Fibroblast of skin of left quadriceps (primary cell): ENCODE results near the gene SF3A2.
"Not testable (repeated sequence)": the region's sequence is repeated elsewhere in the genome, so short reads cannot be mapped to it uniquely, and the experiment has no call there.

Experiments
- DNase-seq, 2 experiments: peaks; one replicate each; pipeline ENCODE4 v3.0.0-alpha.2; 2013; ENCODE audit warnings: low read depth in 2 of 2

The SF3A2 gene

DNA sequence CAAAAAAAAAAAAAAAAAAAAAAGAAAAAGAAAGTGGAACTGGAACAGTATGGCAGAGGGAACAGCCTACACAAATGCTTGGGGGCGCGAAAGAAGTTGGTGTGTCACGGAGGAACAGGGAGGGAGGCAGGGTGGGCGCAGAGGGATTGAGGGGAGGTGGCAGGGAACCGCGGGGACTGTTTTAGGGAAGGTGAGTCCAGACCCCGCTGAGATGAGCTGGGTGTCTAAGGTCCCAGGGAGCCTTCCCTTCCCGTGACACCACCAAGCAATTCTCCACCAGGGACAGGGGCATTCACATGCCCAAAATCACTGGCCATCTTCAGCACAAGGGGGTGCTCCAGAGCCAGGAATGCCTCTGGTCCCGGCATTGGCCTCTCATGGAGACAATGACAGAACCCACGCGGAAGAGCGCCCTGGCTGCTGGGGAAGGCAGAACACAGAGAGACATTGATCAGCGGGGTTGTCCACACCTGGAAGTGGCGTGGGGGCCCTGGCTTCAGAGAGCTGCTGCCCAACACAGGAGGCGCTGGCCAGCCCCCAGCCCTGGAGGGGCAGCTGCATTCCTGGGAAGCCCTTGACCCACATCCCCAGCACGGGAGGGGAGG is 38.4 kb downstream of the SF3A2 start:
- DNase-seq, result peak; percentile 36 to 42

DNA sequence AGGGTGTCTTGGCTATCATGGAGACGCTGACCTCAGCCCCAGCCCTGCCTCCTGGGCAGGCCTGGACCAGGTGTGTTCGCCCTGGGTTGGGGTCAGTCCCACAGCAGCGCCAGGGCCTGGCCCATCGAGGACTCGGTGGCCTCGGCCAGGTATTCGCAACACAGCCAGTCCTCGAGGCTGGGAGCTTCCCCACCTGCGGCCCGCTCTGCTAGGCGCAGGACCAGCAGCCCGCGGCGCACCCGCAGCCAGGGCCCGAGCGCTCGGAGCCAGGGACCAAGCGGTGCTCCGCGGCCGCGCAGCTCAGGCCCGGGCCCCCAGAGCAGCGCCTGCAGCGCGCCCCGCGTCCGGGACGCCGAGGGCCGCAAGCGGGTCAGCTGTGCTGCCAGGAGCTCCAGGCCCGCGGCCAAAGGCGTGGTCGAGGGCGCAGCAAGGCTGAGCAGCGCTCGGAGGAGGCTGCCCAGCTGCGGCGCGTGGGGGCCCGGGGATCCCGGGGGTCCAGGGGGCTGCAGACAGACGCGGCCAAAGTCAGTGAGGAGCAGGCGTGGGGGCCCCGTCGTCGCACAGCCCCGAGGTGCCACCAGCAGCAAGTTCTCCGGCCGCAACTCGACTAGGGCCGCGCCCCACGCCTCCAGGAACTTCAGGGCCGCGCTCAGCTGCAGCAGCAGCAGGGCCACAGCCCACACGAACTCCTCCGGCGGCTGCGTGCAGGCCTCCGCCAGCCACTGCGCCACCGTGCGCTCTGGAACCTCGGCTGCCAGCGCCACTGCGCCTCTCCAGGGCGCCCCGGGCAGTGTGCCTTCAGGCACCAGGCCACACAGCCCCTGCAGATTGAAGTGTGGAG is 39.2 kb downstream of the SF3A2 start:
- DNase-seq, result no peak

- DNase-seq, result no peak
Observed at GRCh38 chr19:2276429-2276986, 39.9 kb downstream of the SF3A2 start.

GRCh38 chr19:2277138-2277537 is 40.5 kb downstream of the SF3A2 start:
- no peak for DNase-seq

DNA sequence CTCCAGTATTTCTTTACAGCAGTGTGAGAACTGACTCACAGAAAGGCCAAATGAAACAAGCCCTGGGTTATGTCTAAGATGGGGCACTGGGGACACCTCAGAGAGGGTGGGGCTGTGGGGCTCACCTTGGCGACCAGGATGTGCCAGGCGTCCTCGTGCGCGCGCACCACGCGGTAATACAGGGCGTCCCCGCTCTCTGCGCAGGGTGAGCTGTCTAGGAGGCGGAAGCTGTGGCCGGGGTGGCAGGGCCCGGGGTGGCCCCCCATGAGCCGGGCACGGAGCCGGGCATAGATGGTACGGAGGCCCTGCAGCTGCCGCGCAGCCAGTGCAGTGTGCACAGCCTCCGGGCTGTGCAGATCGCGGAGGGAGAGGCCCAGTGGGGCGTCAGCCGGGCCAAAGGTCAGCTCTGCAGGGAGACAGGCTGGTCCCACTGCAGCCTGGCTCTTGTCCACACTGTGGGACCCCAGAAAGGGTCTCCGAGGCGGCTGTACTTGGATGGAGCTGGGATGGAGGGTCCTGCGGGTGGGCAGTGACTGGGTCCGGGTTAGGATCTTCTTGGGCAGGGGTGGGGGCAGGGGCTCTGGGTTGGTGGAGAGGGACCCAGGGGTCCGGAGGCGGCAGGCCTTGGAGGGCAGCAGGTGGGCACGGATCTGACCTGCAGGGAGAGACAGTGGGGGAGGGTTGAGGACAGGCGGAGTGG is 42.0 kb downstream of the SF3A2 start:
- no peak for DNase-seq

DNA sequence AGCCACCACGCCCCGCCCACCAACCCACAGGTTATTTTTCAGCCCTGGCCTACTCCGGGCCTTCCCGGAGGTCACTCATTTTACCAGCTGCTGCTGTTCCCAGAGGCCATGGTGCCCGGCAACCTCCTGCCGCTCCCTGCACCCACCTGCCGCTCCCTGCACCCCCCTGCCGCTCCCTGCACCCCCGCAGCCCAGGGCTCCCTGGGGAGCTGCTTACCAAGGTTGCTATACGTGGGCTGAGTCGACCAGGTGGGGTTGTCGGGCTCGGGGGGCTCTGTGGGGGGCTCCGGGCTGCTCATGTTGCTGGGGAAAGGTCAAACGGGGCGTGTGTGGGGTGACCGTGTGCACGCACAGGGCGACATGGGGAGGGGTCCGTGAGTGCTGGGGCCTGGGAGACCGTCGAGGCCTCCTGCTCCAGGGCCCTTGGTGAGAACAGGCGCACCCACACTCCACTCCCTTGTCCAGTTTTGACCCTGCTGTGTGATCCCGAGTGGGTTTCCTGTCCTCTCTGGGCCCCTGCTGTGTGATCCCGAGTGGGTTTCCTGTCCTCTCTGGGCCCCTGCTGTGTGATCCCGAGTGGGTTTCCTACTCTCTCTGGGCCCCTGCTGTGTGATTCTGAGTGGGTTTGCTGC is 44.1 kb downstream of the SF3A2 start:
- DNase-seq, result no peak

DNA sequence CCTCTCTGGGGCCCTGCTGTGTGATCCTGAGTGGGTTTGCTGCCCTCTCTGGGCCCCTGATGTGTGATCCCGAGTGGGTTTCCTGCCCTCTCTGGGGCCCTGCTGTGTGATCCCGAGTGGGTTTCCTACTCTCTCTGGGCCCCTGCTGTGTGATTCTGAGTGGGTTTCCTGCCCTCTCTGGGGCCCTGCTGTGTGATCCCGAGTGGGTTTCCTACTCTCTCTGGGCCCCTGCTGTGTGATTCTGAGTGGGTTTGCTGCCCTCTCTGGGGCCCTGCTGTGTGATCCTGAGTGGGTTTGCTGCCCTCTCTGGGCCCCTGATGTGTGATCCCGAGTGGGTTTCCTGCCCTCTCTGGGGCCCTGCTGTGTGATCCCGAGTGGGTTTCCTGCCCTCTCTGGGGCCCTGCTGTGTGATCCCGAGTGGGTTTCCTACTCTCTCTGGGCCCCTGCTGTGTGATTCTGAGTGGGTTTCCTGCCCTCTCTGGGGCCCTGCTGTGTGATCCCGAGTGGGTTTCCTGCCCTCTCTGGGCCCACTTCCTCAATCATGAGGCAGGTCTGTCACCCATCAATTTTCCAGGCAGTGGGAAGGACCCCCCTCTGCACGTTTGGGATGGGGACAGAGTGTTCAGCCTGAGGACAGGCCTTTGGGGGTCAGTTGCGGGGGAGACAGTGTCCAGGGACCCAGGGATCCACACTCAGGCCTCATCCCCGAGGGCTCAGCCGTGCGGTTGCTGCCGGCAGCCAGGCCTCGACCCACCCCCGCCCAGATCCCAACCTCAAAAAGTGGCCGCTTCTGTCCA is 44.8 kb downstream of the SF3A2 start:
- DNase-seq, result not testable (repeated sequence)

DNA sequence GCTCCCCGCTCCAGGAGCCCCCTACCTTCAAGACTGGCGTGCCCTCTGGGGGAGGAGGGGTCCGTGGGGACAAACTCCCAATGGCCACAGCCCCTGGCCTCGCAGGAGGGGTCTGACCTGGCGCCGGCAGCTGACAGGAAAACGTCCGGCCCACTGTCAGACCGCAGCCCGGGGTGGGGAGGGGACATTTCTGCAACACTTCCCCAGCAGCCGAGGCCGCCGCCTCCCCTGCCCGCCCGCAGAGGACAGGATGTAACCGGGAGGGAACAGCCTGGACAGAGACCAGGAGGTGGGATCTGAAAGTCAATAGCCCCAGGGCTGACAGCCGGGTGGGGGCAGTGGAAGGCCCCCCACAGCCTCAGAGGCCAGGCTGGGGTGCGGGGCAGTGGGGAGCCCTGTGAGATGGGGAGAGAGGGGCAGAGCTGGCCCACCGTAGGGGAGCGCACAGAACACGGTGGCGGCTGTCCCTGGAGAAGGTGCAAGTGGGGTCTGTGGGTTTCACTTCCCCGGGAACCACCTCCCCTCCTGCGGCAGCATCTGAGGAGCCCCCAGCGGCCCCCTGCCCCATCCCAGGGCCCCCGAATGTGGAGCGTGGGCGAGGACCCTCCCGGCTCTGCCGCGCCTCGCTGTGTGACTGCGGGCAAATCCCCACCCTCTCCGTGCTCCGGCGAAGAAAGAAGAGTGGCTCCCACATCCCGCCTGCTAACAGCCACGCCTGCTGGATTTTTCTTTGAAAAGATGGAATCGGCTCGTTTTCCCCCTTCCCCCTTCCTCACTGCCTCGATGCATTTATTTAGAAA is 45.6 kb downstream of the SF3A2 start, which contains the start of gene PEAK3:
PEAK3 (minus strand) TSS at position 114 of the 800 bp plus-strand sequence. CDS start 1,244 bp downstream, outside the sequence.
- no peak for DNase-seq

DNA sequence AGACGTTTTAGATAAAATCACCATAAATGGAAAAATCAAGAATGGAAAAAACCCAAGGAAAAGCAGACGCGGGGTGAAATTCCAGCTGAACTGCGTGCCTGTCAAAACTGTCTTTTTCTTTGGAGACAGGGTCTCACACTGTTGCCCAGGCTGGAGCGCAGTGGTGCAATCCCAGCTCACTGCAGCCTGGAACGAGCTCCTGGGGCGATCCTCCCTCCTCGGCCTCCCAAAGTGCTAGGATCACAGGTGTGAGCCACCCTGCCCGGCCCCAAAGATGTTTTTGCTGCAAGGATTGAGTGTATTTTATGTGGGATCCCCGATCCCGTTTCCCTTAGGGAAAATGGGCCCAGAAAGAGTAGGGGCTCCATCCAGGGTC is 46.2 kb downstream of the SF3A2 start:
- no peak for DNase-seq

GRCh38 chr19:2283835-2284507 is 47.3 kb downstream of the SF3A2 start:
- DNase-seq, result no peak

- DNase-seq, result no peak
Observed at GRCh38 chr19:2286402-2287140, 49.9 kb downstream of the SF3A2 start.

DNA sequence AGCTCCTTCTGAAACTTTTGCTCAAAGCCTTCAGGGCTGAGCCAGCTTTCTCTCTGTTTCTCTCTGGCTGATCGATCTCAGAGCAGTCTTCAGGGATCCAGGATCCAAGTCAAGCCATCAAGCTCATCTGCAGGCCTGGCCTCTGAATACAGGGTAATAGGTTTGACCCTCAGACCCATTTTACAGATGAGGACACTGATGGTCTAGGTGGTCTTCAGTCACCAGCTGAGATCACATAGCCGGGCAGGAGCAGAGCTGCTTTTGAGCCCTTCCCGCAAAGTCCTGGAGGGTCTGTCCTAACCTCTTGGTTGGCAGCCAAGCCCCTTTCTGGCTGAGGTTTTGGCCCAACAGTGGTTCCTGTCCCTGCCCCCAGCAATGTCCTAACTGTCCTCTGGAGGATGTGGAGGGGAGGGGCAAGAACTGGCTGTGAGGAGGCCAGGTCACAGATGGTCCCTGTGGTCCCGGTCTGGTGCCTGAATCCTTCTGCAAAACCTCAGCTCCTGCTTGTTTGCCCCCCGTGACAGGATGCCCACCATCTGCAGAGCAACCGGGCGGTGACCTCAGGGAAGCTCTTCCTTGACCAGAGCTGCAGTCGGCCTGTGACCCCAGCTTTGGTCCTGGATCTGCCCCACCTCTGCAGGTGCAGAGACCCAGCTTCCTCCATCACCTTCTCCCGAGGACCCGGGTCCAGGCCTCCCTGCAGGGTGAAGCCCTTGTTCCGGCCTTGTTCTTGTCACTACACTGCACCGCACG is 51.1 kb downstream of the SF3A2 start:
- DNase-seq, result no peak

DNA sequence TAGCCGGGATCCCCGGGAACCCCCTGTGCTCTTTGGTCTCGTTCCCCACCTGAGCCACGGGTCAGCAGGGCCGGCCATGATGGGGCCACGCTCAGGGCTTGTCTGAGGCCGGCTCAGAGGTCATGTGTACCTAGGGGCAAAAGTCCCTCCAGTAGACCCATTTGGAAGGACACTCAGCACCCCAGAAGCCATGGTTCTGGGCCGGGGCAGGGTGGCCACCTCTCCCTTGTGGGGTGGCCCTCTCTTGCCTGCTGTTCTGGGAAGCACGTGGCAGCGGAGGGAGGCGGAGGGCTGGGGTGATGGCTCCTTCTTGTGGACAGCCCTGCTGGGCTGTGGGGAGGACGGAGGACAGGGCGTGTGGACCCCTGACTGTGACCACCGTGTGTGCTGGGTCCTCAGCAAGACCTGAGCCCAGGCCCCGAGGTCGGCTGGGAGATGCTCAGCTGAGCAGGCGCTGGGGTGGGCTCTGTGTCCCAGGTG is 51.8 kb downstream of the SF3A2 start:
- DNase-seq, result no peak

- DNase-seq, result no peak
Observed at GRCh38 chr19:2288818-2289713, 52.4 kb downstream of the SF3A2 start.

DNA sequence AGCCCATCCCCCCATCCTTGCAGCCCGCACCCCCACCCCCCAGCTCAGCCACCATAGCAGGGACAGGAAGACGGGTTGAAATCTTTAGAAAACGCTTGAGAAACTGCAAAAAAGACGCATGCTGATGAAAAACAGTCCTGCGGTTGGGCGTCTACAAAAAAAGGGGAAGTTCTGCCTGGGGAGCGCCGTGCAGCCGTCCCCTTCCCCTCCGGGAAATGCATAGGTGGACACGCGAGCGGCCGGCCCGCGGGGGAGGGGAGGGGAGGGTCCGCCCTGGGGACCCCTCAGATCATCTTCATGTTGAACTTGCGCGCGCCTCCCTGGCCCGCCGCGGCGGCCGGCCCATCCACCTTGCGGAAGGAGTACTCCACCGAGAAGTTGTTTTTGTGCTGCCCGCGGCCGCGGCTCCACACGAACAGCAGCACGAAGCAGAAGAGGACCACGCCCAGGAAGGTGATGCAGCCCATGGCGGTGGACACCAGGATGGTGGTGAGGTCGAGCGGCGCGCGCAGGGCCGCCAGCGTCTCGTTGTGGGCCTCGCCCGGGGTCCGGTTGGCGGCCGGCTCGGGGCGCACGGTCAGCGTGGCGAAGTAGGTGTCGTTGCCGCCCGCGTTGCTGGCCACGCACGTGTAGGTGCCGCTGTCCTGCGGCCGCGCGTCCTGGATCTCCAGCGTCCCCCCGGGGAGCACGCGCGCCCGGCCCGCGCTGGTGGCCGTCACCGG is 53.3 kb downstream of the SF3A2 start:
- no peak for DNase-seq

DNA sequence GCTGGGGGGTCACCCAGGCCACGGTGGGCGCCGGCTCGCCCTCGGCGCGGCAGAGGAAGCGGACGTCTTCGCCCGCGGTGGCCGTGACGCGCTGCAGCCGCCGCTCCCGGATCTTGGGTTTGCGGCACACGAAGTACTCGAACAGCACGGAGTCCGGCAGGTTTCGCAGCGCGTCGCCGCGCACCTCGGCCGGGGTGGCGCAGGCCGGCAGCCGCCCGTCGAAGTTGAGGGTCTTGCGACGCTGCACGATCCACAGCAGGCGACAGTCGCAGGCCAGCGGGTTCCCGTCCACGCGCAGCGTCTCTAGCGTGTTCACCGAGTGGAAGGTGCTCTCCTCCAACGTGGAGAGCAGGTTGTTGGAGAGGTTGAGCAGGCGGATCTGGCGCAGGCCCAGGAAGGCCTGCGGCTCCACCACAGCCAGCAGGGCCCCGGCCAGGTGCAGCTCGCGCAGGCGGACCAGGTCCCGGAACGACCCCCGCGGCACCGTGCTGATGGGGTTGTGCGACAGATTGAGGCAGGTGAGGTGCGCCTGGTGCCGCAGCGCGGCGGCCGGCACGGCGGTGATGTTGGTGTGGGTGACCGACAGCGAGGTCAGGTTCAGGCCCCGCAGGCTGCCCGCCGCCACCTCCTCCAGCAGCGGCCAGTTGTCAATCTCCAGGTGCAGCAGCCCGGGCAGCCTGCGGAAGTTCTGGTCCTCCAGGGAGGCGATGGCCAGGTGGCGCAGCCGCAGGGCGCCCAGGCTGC is 54.0 kb downstream of the SF3A2 start:
- DNase-seq, result no peak
